ENCODE measurements around the gene ZFP14.

Gene ZFP14

DNA sequence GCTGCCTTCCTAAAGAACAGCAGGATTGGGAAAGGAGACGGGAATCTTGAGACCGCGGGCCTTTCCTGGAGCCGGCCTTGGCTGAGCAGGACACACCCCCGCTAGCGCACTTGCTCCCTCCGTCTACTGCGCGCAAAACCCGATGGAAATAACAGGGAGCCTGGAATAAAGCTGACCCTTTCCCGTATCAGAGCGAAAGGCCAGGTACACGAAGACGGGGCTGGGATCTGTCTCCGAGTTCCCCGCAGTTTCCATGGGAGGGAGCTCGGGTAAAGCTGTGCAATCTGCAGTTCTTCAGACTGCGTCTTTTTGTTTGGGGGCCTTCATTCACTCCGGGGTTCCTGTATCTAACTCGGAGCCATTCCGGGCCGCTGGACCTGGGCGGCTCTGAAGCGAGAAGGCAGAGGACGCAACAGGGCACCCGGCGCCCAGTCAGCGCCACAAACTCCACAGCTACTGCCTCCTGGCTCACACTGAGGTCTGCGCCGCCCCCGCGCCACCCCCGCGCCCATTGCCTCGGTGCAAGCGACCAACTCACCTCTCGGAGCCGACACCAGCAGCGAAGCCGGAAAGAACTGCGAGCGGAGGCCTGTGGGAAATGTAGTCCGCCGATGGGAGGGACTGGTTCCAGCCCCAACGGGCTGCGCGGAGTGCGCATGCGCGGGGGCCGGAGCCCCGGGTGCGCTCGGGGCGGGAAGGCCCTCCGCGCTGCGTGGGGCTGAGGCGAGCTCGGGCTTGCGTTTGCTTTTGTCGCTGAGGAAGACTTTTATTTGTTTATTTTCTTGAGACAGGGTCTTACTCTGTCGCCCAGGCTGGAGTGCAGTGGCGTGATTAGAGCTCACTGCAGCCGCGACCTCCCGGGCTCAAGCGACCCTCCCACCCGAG lies at the start of gene ZFP14:
Gene ZFP14 (minus strand): TSS at position 577 of the 885 bp plus-strand sequence. CDS start 11,309 bp downstream, outside the sequence.
- Histone ChIP-seq H3K27me3 (ENCODE audit: insufficient read depth, low read length) (no peaks in the 10 kb centered on the region), H2AFZ (ENCODE audit: low read depth, low read length) (peak within 1 kb of the TSS; percentile 47), H3K36me3 (ENCODE audit: insufficient read depth, low read length) (peaks cover 4% of the 10 kb centered on the region), H3K9me3 (ENCODE audit: low read length) (peaks cover 7% of the 10 kb centered on the region), H3K4me1 (ENCODE audit: insufficient read depth, low read length) (peaks cover 7% of the 10 kb centered on the region), H3K4me3 (ENCODE audit: low read length) (peak within 1 kb of the TSS; percentile 77)

DNA sequence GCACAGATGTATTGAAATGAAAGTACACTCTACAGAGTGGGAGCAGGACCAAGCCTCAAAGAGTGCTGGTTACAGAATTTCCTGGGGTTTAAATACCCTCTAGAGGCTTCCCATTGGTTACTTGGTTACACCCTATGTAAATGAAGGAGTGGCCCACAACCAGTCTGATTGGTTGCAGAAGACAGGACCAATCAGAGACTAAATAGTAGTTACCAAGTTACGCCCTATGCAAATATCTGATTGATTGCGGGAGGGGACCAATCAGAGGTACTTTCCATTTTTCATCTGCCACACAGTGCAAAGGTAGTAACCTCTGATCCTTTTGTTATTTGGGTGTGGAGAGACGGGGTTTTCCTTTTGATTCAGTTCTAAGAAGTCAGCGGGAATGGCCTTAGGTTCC lies 44.9 kb upstream of the ZFP14 start:
- Histone ChIP-seq H3K27me3 (ENCODE audit: insufficient read depth, low read length) (no peaks in the 10 kb centered on the region), H3K4me3 (ENCODE audit: low read length) (no peak overlapping the region), H3K9me3 (ENCODE audit: low read length) (peaks cover 12% of the 10 kb centered on the region), H3K36me3 (ENCODE audit: insufficient read depth, low read length) (no peaks in the 10 kb centered on the region), H2AFZ (ENCODE audit: low read depth, low read length) (no peak overlapping the region), H3K4me1 (ENCODE audit: insufficient read depth, low read length) (no peaks in the 10 kb centered on the region)

DNA sequence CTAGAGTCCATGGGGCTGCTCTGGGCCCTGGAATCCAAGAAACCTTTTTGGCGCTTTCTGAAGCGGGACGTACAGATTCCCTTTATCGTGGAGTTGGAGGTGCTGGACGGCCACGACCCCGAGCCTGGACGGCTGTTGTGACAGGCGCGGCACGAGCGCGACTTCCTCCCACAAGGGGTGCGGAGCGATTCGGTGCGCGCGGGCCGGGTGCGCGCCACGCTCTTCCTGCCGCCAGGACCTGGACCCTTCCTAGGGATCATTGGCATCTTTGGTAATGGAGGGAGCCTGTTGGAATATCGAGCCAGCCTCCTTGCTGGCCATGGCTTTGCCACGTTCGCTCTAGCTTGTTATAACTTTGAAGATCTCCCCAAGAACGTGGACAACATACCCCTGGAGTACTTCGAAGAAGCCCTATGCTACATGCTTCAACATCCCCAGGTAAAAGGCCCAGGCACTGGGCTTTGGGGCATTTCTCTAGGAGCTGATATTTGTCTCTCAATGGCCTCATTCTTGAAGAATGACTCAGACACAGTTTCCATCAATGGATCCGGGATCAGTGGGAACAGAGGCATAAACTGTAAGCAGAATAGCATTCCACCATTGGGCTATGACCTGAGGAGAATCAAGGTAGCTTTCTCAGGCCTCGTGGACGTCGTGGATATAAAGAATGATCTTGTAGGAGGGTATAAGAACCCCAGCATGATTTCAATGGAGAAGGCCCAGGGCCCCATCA lies 42.9 kb upstream of the ZFP14 start:
- Histone ChIP-seq H2AFZ (ENCODE audit: low read depth, low read length) (no peak overlapping the region), H3K4me1 (ENCODE audit: insufficient read depth, low read length) (peaks cover 5% of the 10 kb centered on the region), H3K36me3 (ENCODE audit: insufficient read depth, low read length) (no peaks in the 10 kb centered on the region), H3K9me3 (ENCODE audit: low read length) (peaks cover 10% of the 10 kb centered on the region), H3K27me3 (ENCODE audit: insufficient read depth, low read length) (no peaks in the 10 kb centered on the region), H3K4me3 (ENCODE audit: low read length) (no peak overlapping the region)

DNA sequence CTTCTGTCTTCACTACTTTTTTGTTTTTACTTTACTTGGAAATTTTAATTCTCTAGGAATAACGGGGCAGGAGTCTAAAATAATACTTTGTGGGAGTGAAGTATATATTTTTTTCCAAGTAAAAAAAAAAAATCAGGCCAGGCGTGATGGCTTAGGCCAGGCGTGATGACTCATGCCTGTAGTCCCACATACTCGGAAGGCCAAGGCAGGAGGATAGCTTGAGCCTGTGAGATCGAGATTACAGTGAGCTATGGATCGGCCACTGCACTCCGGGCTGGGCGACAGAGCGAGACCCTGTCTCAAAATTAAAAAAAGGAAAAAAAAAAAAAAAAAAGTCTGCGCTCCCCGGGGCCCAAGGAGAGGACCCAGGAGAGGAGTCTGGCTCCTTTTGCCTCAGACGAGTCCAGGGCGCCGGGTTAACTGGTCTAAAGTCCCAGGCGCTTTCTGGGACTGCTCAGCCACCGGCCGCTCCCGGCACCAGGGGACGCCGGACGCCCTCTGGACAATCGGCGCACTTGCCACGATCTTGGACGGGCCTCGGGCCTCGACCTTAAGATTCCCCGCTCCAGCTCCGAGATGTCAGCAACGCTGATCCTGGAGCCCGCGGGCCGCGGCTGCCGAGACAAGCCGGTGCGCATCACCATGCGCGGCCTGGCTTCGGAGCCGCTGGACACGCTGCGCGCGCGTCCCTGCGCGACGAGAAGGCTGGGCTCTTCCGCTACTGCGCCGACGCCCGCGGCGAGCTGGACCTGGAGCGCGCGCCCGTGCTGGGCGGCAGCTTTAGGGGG lies 42.2 kb upstream of the ZFP14 start:
- Histone ChIP-seq H3K4me1 (ENCODE audit: insufficient read depth, low read length) (peaks cover 5% of the 10 kb centered on the region), H2AFZ (ENCODE audit: low read depth, low read length) (no peak overlapping the region), H3K4me3 (ENCODE audit: low read length) (no peak overlapping the region), H3K36me3 (ENCODE audit: insufficient read depth, low read length) (no peaks in the 10 kb centered on the region), H3K9me3 (ENCODE audit: low read length) (peaks cover 6% of the 10 kb centered on the region), H3K27me3 (ENCODE audit: insufficient read depth, low read length) (no peaks in the 10 kb centered on the region)

DNA sequence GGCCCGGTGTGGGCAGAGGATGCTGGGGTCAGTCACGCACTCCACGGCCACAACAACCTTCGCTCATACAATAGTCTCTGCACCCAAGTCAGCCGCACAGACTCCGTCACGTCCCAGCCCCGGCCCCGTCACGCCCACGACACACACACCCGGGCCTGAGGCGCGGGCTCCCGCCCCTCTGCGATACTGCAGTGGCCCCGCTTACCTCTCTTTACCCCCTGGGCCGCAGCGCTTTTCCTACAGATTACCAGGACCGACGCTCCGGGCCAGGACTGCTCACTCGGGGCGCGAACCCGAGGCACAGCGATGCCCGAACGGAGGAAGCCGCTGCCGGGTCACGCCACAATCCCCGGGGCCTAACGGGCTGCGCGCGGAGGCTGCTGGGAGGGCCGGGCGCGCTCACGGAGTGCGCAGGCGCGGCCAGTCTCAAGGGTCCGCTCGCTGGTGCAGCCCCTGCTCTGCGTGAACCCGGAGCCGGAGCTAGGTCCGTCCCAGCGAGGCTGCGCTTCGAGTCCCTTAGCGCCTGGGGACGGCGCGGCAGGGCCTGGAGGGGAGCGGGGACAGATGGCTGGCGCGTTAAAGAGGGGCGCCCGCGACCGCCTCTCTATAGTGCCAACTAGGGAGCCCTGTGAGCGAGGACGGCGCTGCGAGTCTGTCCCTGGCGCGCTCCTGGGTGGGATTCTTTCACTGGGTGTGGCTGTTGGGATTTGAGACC lies 39.4 kb upstream of the ZFP14 start, which contains the start of gene ZFP82:
Gene ZFP82 (minus strand): TSS at position 358 of the 715 bp plus-strand sequence. CDS start 8,855 bp downstream, outside the sequence.
- Histone ChIP-seq H3K4me1 (ENCODE audit: insufficient read depth, low read length) (peaks cover 5% of the 10 kb centered on the region), H3K36me3 (ENCODE audit: insufficient read depth, low read length) (peaks cover 9% of the 10 kb centered on the region), H3K27me3 (ENCODE audit: insufficient read depth, low read length) (no peaks in the 10 kb centered on the region), H2AFZ (ENCODE audit: low read depth, low read length) (peak within 1 kb of the TSS; percentile 51), H3K4me3 (ENCODE audit: low read length) (peak within 1 kb of the TSS; percentile 63), H3K9me3 (ENCODE audit: low read length) (peaks cover 5% of the 10 kb centered on the region)

DNA sequence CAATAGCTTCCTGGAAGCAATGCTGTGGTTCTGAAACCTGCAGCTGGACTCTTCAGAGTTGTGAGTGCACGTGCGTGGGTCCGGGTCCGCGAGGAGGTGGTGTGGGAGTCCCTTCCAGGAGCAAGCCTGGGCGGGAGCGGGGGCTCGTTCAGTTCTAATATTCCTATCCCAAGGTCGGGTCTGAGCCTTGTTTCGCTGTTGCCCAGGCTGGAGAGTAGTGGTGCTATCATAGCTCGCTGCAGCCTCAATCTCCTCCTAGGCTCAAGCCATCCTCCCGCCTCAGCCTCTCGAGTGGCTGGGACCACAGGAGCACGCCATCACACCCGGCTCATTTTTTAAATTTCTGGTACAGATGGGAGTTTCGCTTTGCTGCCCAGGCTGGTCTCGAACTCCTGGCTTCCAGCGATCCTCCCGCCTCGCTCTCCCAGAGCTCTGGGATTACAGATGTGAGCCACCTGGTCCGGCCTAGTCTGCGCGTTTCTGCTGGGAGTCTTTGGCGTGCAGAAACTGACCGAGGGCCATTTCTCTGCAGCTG lies 38.8 kb upstream of the ZFP14 start:
- Histone ChIP-seq H3K27me3 (ENCODE audit: insufficient read depth, low read length) (no peaks in the 10 kb centered on the region), H3K4me3 (ENCODE audit: low read length) (peak overlapping the region; percentile 63), H3K9me3 (ENCODE audit: low read length) (peaks cover 11% of the 10 kb centered on the region), H3K36me3 (ENCODE audit: insufficient read depth, low read length) (peaks cover 14% of the 10 kb centered on the region), H3K4me1 (ENCODE audit: insufficient read depth, low read length) (peaks cover 5% of the 10 kb centered on the region), H2AFZ (ENCODE audit: low read depth, low read length) (peak overlapping the region; percentile 51)

DNA sequence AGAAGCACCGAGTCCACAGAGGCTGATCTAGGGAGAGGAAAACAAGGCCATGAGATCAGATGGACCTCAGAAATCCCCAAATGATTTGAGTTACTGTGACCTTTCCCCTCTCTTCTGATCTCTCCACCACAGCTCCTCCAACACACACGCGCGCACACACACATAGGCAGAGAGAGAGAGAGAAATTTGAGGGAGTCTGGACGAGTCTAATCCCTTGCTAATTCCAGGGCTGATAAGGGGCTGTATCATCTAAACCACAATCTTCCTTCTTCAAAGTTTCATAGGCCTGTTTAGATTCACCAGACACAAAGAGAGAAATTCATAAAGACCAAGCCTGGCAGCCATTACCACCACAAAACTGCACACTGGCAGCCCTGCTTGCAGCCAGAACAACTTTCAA lies 30.8 kb upstream of the ZFP14 start:
- H3K4me1 ChIP-seq (ENCODE audit: insufficient read depth, low read length), result no peaks in the 10 kb centered on the region
- H3K27me3 ChIP-seq (ENCODE audit: insufficient read depth, low read length), result no peaks in the 10 kb centered on the region
- peaks cover 58% of the 10 kb centered on the region for H3K9me3 ChIP-seq (ENCODE audit: low read length)
- no peak overlapping the region for H2AFZ ChIP-seq (ENCODE audit: low read depth, low read length)
- peaks cover 60% of the 10 kb centered on the region for H3K36me3 ChIP-seq (ENCODE audit: insufficient read depth, low read length)
- H3K4me3 ChIP-seq (ENCODE audit: low read length), result no peak overlapping the region

DNA sequence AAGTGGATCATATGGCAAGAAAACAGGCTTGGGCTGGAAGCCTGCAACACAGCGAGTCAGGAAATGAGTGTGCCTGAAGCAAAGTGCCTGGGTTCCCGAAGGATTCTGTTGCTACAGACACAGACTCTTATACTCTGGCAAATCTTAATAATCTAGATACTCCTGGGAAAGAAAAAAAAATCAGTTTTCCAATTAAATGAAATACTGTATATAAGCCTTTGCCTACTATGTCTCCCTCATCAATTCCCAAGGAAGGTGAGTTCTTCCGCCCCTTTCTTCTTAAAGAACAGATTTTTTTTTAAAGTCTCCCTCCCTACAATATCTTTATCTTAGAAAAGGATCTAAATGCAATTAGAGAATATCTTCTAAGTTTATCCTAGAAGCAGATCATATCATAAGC lies 29.1 kb upstream of the ZFP14 start:
- no peaks in the 10 kb centered on the region for H3K27me3 ChIP-seq (ENCODE audit: insufficient read depth, low read length)
- H3K36me3 ChIP-seq (ENCODE audit: insufficient read depth, low read length), result peaks cover 65% of the 10 kb centered on the region
- H2AFZ ChIP-seq (ENCODE audit: low read depth, low read length), result no peak overlapping the region
- peaks cover 63% of the 10 kb centered on the region for H3K9me3 ChIP-seq (ENCODE audit: low read length)
- no peaks in the 10 kb centered on the region for H3K4me1 ChIP-seq (ENCODE audit: insufficient read depth, low read length)
- H3K4me3 ChIP-seq (ENCODE audit: low read length), result no peak overlapping the region

DNA sequence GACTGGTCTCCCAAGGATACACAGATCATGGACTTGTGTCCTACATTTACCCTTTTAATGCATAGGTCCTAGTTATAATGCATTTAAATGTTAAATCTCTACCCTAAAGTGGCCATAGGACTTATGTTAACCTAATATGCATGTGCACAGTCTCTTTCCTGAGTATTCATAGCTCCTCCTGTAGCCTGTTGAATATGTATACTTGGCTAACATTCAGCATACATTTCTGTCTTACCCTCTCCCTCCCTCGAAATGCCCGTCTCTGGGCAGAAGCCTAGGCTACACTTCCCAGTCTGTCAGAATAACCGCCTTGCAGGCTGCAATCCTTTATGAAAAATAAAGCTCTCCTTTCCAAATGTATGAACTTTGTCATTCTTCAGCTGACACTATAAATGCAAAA lies 25.5 kb upstream of the ZFP14 start:
- H3K27me3 ChIP-seq (ENCODE audit: insufficient read depth, low read length), result no peaks in the 10 kb centered on the region
- peaks cover 52% of the 10 kb centered on the region for H3K9me3 ChIP-seq (ENCODE audit: low read length)
- H3K36me3 ChIP-seq (ENCODE audit: insufficient read depth, low read length), result peaks cover 77% of the 10 kb centered on the region
- no peak overlapping the region for H2AFZ ChIP-seq (ENCODE audit: low read depth, low read length)
- H3K4me3 ChIP-seq (ENCODE audit: low read length), result no peak overlapping the region
- no peaks in the 10 kb centered on the region for H3K4me1 ChIP-seq (ENCODE audit: insufficient read depth, low read length)

DNA sequence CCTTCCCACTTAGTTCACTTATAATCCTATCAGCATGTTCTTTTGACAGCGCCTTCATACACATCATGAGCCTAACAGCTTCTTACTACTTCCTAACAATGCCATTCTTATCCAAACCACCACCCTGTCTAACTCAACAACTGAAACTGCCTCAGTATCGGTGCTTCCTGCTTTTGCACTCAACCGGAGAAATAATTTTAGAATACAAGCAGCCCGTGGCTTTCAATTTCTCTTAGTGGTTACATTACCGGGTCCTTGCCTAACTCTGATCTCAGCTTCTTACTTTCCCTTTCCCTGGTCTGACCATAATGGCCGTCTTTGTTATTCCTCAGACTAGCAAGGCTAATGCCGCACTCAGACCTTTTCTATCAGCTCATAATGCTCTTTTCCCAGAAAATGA lies 22.5 kb upstream of the ZFP14 start:
- Histone ChIP-seq H3K4me3 (ENCODE audit: low read length) (no peak overlapping the region), H3K27me3 (ENCODE audit: insufficient read depth, low read length) (no peaks in the 10 kb centered on the region), H3K4me1 (ENCODE audit: insufficient read depth, low read length) (no peaks in the 10 kb centered on the region), H2AFZ (ENCODE audit: low read depth, low read length) (no peak overlapping the region), H3K9me3 (ENCODE audit: low read length) (peaks cover 48% of the 10 kb centered on the region), H3K36me3 (ENCODE audit: insufficient read depth, low read length) (peaks cover 70% of the 10 kb centered on the region)

DNA sequence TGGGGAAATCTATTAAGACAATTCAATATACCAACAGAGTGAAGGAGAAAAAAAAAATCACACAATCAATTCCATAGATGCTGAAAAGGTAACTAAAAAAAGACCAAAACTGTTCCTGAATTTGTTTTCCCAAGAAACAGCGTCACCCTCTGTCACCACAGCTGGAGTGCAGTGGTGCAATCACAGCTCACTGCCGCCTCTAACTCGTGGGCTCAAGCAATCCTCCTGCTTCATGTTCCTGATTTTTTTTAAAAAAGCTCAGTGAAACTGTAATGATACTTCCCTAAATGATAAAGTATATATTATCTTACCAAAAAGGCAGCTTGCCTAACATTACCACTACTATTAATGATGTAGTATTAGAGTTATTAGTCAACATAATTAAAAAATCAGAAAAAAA lies 19.6 kb upstream of the ZFP14 start:
- Histone ChIP-seq H3K4me3 (ENCODE audit: low read length) (no peak overlapping the region), H3K36me3 (ENCODE audit: insufficient read depth, low read length) (peaks cover 66% of the 10 kb centered on the region), H3K4me1 (ENCODE audit: insufficient read depth, low read length) (no peaks in the 10 kb centered on the region), H3K27me3 (ENCODE audit: insufficient read depth, low read length) (no peaks in the 10 kb centered on the region), H3K9me3 (ENCODE audit: low read length) (peaks cover 53% of the 10 kb centered on the region), H2AFZ (ENCODE audit: low read depth, low read length) (no peak overlapping the region)
